ENCODE data around the gene BICDL2. TPM values are rescaled to one million over a fixed set of nuclear protein-coding genes. Genes with fewer than 3 reads are reported as not detected.
"Not testable (repeated sequence)": the region's sequence is repeated elsewhere in the genome, so short reads cannot be mapped to it uniquely, and the experiment has no call there.

Gene BICDL2
- total and polyA plus RNA-seq, 12 donors, result 0.14 to 0.31 (median 0.22) TPM; not detected in 8

GRCh38 chr16:3056336-3057180, 19.8 kb upstream of the BICDL2 start:
- peaks cover 9 to 17% of the 10 kb centered on the region in 2 donors for H3K4me1 ChIP-seq (replicated peaks in 1 of 2)
- 81 to 88% (median 86%) methylated on average over 10 to 19 of the region's 19 CpGs for WGBS, 4 donors
- H3K27me3 ChIP-seq, result no peaks in the 10 kb centered on the region
- no peaks in the 10 kb centered on the region for H3K9me3 ChIP-seq (replicated peaks in 1 of 3)
- intact Hi-C loops (cut with DNase I), result loop anchor here (5.0 to 10.0 kb wide), 3 partner anchors 68 to 118 kb away; no protein-coding TSS in a partner anchor
- TF ChIP-seq POLR2A (IDR thresholded peaks at IDR 0.05), result no peak
- TF ChIP-seq, protein P1, sequence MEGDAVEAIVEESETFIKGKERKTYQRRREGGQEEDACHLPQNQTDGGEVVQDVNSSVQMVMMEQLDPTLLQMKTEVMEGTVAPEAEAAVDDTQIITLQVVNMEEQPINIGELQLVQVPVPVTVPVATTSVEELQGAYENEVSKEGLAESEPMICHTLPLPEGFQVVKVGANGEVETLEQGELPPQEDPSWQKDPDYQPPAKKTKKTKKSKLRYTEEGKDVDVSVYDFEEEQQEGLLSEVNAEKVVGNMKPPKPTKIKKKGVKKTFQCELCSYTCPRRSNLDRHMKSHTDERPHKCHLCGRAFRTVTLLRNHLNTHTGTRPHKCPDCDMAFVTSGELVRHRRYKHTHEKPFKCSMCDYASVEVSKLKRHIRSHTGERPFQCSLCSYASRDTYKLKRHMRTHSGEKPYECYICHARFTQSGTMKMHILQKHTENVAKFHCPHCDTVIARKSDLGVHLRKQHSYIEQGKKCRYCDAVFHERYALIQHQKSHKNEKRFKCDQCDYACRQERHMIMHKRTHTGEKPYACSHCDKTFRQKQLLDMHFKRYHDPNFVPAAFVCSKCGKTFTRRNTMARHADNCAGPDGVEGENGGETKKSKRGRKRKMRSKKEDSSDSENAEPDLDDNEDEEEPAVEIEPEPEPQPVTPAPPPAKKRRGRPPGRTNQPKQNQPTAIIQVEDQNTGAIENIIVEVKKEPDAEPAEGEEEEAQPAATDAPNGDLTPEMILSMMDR (IDR thresholded peaks at IDR 0.05), result no peak
- H3K36me3 ChIP-seq (replicated peaks in 1 of 2), result no peaks in the 10 kb centered on the region
- no peak overlapping the region for H3K27ac ChIP-seq
- H3K4me3 ChIP-seq, result no peak overlapping the region
- no peak for DNase-seq

GRCh38 chr16:3055734-3056115, 19.0 kb upstream of the BICDL2 start:
- not testable (repeated sequence) for H3K36me3 ChIP-seq (replicated peaks in 1 of 2); H3K9me3 ChIP-seq (replicated peaks in 1 of 3); H3K27ac ChIP-seq; H3K27me3 ChIP-seq; DNase-seq; H3K4me3 ChIP-seq
- 34 to 51% (median 49%) methylated on average over 5 to 9 of the region's 9 CpGs; no CpG with 5 or more reads in 1 of the 4 donors for WGBS, 4 donors
- intact Hi-C loops (cut with DNase I), result loop anchor here (5.0 to 10.0 kb wide), 3 partner anchors 69 to 119 kb away; no protein-coding TSS in a partner anchor
- H3K4me1 ChIP-seq (replicated peaks in 1 of 2), result peaks cover 9 to 17% of the 10 kb centered on the region in 2 donors

- 65 to 76% (median 67%) methylated on average over 13 to 17 of the region's 17 CpGs for WGBS, 4 donors
- no peaks in the 10 kb centered on the region for H3K36me3 ChIP-seq (replicated peaks in 1 of 2)
- H3K27me3 ChIP-seq, result no peaks in the 10 kb centered on the region
- H3K27ac ChIP-seq, result no peak overlapping the region
- H3K9me3 ChIP-seq (replicated peaks in 1 of 3), result no peaks in the 10 kb centered on the region
- intact Hi-C loops (cut with DNase I), result loop anchor here (5.0 to 10.0 kb wide), 3 partner anchors 70 to 120 kb away; no protein-coding TSS in a partner anchor
- no peak for DNase-seq
- H3K4me3 ChIP-seq, result no peak overlapping the region
- TF ChIP-seq, protein P1 (IDR thresholded peaks at IDR 0.05), result no peak
- TF ChIP-seq POLR2A (IDR thresholded peaks at IDR 0.05), result no peak
- H3K4me1 ChIP-seq (replicated peaks in 1 of 2), result peaks cover 9 to 17% of the 10 kb centered on the region in 2 donors
These were observed 18.4 kb upstream of the BICDL2 start for GRCh38 chr16:3054965-3055733.

DNA sequence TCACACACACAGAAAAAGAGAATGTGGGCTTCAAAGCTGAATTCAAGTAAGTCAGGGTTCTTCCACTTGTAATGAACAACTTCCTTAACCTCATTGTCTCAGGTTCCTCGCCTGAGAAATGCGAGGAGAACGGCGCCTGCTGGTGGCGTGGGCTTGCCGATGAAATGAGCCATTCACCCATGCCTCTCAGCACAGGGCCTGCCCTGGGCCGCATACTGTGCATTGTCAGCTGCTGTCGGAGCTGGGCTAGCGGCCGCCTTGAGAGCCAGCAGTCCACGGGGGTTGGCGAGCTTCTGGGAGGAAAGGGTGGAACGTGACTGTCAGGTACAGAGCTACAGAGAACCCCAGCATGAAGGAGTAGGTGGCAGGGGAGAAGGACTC, 16.6 kb upstream of the BICDL2 start:
- H3K27ac ChIP-seq; H3K4me1 ChIP-seq (replicated peaks in 1 of 2); H3K27me3 ChIP-seq; H3K36me3 ChIP-seq (replicated peaks in 1 of 2); H3K4me3 ChIP-seq; H3K9me3 ChIP-seq (replicated peaks in 1 of 3); DNase-seq: not testable (repeated sequence)
- 80 to 84% (median 82%) methylated on average over 1 to 13 of the region's 13 CpGs for WGBS, 4 donors
- intact Hi-C loops (cut with DNase I), result loop anchor here in 1 of 2 donors (10.0 kb wide), 2 partner anchors 71 to 121 kb away; no protein-coding TSS in a partner anchor

DNA sequence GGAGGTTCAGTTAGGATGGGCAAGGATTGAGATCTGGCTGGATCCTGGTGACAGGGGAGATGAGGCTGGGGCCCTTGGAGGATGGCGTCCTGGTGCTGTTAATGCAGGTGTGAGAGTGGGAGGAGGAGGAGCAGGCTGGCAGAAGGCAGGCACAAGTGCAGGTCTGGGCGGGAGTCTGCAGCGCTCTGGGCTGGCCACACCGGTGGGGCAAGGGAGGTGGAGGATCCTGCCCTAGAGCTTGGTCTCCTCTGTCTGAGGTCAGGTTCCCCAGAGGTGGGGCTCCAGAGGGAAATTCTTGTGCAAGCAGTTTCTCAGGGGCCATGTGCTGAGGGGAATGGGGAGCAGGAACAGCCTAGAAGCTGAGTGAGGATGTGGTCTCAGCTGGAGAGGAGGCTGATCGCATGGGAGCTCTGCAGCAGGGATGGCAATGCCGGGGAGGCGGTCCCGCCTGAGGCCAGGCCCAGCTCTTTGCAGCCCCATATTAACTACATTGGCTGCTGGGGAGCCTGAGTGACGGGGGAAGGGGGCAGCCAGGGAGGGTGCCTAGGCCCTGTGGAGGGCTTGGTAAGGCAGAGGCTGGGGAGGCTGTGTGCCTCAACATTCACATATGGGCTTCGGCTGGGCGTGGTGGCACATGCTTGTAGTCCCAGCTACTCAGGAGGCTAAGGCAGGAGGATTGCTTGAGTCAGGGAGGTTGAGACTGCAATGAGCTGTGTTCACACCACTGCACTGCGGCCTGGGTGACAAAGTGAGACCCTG, 16.0 kb upstream of the BICDL2 start:
- WGBS, 4 donors, result 72 to 83% (median 75%) methylated on average over 2 to 11 of the region's 12 CpGs

More for the DNA sequence above, 16.0 kb upstream of the BICDL2 start:
- intact Hi-C loops (cut with DNase I), result loop anchor here in 1 of 2 donors (10.0 kb wide), 2 partner anchors 72 to 122 kb away; no protein-coding TSS in a partner anchor
- H3K36me3 ChIP-seq (replicated peaks in 1 of 2); H3K9me3 ChIP-seq (replicated peaks in 1 of 3); H3K4me1 ChIP-seq (replicated peaks in 1 of 2); DNase-seq; H3K27ac ChIP-seq; H3K4me3 ChIP-seq: not testable (repeated sequence)
- H3K27me3 ChIP-seq, result peaks cover 13% of the 10 kb centered on the region
